Measurements from ENCODE around the gene PLEKHG4B.

Gene PLEKHG4B

DNA sequence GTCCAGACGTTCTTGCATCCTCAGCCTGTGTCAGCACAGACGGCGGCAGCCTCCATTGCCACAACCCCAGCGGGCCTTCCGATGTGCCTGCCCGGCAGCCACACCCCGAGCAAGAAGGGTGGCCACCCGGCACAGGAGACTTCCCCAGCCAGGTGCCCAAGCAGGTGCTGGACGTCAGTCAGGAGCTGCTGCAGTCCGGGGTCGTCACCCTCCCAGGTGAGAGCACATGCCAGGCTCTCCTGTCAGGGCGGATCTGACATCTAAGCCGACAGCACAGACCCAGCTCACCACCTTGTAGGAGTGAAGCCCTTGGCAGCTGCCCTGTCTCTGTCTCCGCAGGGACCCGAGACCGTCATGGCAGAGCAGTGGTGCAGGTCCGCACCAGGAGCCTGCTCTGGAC is 51.1 kb downstream of the PLEKHG4B start:
- H3K27ac ChIP-seq (ENCODE audit: low read length): no peak overlapping the region
- no peak overlapping the region for H3K9ac ChIP-seq (ENCODE audit: low read length)
- no peaks in the 10 kb centered on the region for H3K36me3 ChIP-seq (replicated peaks; ENCODE audit: insufficient read depth, low read length)
- peaks cover 4% of the 10 kb centered on the region; the same call in 1 of the 2 replicates for H3K27me3 ChIP-seq (replicated peaks; ENCODE audit: insufficient read depth, low read length)
- H3K9me3 ChIP-seq (replicated peaks; ENCODE audit: insufficient read depth, low read length): no peaks in the 10 kb centered on the region
- no peak for DNase-seq
- no peak overlapping the region for H2AFZ ChIP-seq (ENCODE audit: low read length)
- H3K79me2 ChIP-seq (ENCODE audit: low read length): no peaks in the 10 kb centered on the region
- no peaks in the 10 kb centered on the region for H3K4me1 ChIP-seq (ENCODE audit: low read length)
- H3F3A ChIP-seq (ENCODE audit: insufficient read depth, low read length): no peaks in the 10 kb centered on the region
- no peaks in the 10 kb centered on the region for H3K9me2 ChIP-seq (replicated peaks; ENCODE audit: insufficient read depth, low read length)
- no peak overlapping the region for H3K4me3 ChIP-seq (ENCODE audit: low read length)
- no peak overlapping the region for H3K4me2 ChIP-seq (ENCODE audit: low read depth, low read length)
- TF ChIP-seq EZH2phosphoT487 (IDR thresholded peaks at IDR 0.05; ENCODE audit: low read length) (no peak), EZH2 (optimal IDR thresholded peaks at IDR 0.05; ENCODE audit: low read depth, low read length) (no peak)
- TF ChIP-seq, protein P1, sequence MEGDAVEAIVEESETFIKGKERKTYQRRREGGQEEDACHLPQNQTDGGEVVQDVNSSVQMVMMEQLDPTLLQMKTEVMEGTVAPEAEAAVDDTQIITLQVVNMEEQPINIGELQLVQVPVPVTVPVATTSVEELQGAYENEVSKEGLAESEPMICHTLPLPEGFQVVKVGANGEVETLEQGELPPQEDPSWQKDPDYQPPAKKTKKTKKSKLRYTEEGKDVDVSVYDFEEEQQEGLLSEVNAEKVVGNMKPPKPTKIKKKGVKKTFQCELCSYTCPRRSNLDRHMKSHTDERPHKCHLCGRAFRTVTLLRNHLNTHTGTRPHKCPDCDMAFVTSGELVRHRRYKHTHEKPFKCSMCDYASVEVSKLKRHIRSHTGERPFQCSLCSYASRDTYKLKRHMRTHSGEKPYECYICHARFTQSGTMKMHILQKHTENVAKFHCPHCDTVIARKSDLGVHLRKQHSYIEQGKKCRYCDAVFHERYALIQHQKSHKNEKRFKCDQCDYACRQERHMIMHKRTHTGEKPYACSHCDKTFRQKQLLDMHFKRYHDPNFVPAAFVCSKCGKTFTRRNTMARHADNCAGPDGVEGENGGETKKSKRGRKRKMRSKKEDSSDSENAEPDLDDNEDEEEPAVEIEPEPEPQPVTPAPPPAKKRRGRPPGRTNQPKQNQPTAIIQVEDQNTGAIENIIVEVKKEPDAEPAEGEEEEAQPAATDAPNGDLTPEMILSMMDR (IDR thresholded peaks at IDR 0.05; ENCODE audit: low read length): no peak
- no peaks in the 10 kb centered on the region for H4K20me1 ChIP-seq (ENCODE audit: insufficient read depth, low read length)

DNA sequence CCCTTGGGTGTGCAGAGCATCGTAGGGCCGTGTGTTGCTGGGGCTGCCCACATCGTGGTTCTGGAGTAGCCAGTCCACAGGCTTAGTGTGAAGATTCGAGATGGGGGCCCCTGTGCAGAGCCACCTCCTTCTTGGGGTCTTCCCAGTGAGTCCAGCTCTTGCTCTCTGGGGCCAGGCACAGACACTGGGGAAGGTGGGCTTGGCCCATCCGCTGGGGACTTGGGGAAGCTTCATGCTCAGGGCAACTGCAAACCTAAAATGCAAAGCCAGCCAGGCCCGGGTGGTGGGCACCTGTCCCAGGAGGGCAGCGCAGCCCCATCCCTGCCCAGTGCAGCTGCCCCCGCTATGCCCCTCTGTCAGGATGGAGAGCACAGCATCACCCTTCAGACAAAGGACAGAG is 53.0 kb downstream of the PLEKHG4B start:
- no peaks in the 10 kb centered on the region for H3K36me3 ChIP-seq (replicated peaks; ENCODE audit: insufficient read depth, low read length)
- no peak for DNase-seq
- H3K27me3 ChIP-seq (replicated peaks; ENCODE audit: insufficient read depth, low read length): no peaks in the 10 kb centered on the region; the same call in 1 of the 2 replicates
- no peak overlapping the region for H3K9ac ChIP-seq (ENCODE audit: low read length)
- no peaks in the 10 kb centered on the region for H4K20me1 ChIP-seq (ENCODE audit: insufficient read depth, low read length)
- no peaks in the 10 kb centered on the region for H3K79me2 ChIP-seq (ENCODE audit: low read length)
- no peak overlapping the region for H3K4me2 ChIP-seq (ENCODE audit: low read depth, low read length)
- H3K9me2 ChIP-seq (replicated peaks; ENCODE audit: insufficient read depth, low read length): no peaks in the 10 kb centered on the region
- H3K4me3 ChIP-seq (ENCODE audit: low read length): no peak overlapping the region
- no peaks in the 10 kb centered on the region for H3F3A ChIP-seq (ENCODE audit: insufficient read depth, low read length)
- no peaks in the 10 kb centered on the region for H3K9me3 ChIP-seq (replicated peaks; ENCODE audit: insufficient read depth, low read length)
- no peaks in the 10 kb centered on the region for H3K4me1 ChIP-seq (ENCODE audit: low read length)
- no peak overlapping the region for H2AFZ ChIP-seq (ENCODE audit: low read length)
- TF ChIP-seq, protein P1 (IDR thresholded peaks at IDR 0.05; ENCODE audit: low read length): no peak
- TF ChIP-seq EZH2 (optimal IDR thresholded peaks at IDR 0.05; ENCODE audit: low read depth, low read length) (no peak), EZH2phosphoT487 (IDR thresholded peaks at IDR 0.05; ENCODE audit: low read length) (no peak)
- H3K27ac ChIP-seq (ENCODE audit: low read length): no peak overlapping the region

DNA sequence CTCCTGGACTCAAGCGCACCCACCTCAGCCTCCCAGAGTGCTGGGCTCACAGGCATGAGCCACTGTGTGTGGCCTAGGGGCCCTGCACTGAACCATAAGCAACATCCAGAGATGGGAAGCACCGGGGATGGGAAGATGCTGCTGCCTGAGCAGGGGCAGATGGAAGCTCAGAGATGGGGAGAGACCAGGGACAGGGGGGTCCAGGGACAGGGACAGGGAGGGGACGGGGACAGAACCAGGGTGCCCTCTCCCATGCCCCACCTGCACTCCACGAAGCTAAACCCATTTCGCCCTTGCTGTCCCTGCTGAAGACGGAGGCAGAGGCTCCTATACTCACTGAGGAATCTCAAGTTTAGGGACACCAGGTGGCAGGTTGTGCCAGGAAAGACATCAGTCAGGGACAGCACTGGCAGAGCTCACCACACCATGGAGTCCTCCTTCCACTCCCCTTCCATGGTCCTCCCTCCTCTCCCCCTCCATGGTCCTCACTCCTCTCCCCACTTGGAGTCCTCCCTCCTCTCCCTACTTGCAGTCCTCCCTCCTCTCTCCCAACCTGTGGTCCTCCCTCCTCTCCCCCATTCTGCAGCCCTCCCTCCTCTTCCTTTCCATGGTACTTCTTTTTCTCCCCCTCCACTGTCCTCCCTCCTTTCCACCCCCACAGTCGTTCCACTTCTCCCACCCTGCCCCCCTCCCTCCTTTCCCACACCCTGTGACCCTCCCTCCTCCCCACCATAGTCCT is 53.8 kb downstream of the PLEKHG4B start:
- H2AFZ ChIP-seq (ENCODE audit: low read length): no peak overlapping the region
- H3K4me3 ChIP-seq (ENCODE audit: low read length): no peak overlapping the region
- no peak overlapping the region for H3K9ac ChIP-seq (ENCODE audit: low read length)
- no peaks in the 10 kb centered on the region for H4K20me1 ChIP-seq (ENCODE audit: insufficient read depth, low read length)
- TF ChIP-seq EZH2phosphoT487 (IDR thresholded peaks at IDR 0.05; ENCODE audit: low read length) (no peak), EZH2 (optimal IDR thresholded peaks at IDR 0.05; ENCODE audit: low read depth, low read length) (no peak)
- TF ChIP-seq, protein P1 (IDR thresholded peaks at IDR 0.05; ENCODE audit: low read length): no peak
- no peaks in the 10 kb centered on the region for H3F3A ChIP-seq (ENCODE audit: insufficient read depth, low read length)
- no peak overlapping the region for H3K27ac ChIP-seq (ENCODE audit: low read length)
- H3K27me3 ChIP-seq (replicated peaks; ENCODE audit: insufficient read depth, low read length): no peaks in the 10 kb centered on the region; the same call in 1 of the 2 replicates
- no peaks in the 10 kb centered on the region for H3K9me3 ChIP-seq (replicated peaks; ENCODE audit: insufficient read depth, low read length)
- no peaks in the 10 kb centered on the region for H3K79me2 ChIP-seq (ENCODE audit: low read length)
- no peak overlapping the region for H3K4me2 ChIP-seq (ENCODE audit: low read depth, low read length)
- no peaks in the 10 kb centered on the region for H3K4me1 ChIP-seq (ENCODE audit: low read length)
- DNase-seq: no peak
- H3K9me2 ChIP-seq (replicated peaks; ENCODE audit: insufficient read depth, low read length): no peaks in the 10 kb centered on the region
- no peaks in the 10 kb centered on the region for H3K36me3 ChIP-seq (replicated peaks; ENCODE audit: insufficient read depth, low read length)

All from MM.1S (cell line).